Myocyte (in vitro differentiated cells): ENCODE measurements around the gene CEP295NL. TPM values are rescaled to one million over a fixed set of nuclear protein-coding genes. Genes with fewer than 3 reads are reported as not detected.
A peak's percentile ranks its signal among the peaks of the same experiment; 100 is the strongest.

Experiments
- DNase-seq: peaks from one replicate; pipeline ENCODE4 v3.0.0-alpha.2; 2012; ENCODE audit warnings: low read depth
- total RNA-seq: library from RNA; depleted of rRNA; stranded (reverse); fragments of >200 nt; gene quantifications from 2 replicates; pipeline ENCODE4 v1.2.3, GENCODE V29; 2014

Gene CEP295NL
- total RNA-seq, 1 donor from 2014 or later = 1.7 TPM

- peak; percentile 99 for DNase-seq
Measured at GRCh38 chr17:78840780-78841611, 62.0 kb downstream of the CEP295NL start, which contains the start of gene USP36. TSS of gene USP36 (minus strand) at chr17:78840814. CDS start at chr17:78836363, 4,451 bp downstream.

Other genes with a start within 250 kb of the CEP295NL start
- 35.9 and 43.0 TPM in 2 replicates for gene CYTH1, start 120.9 kb downstream of the CEP295NL start, total RNA-seq
- 24.5 and 29.7 TPM in 2 replicates for gene USP36, start 62.4 kb downstream of the CEP295NL start, total RNA-seq
- 197 and 208 TPM in 2 replicates for gene TIMP2, start 22.2 kb upstream of the CEP295NL start, total RNA-seq
- 437 and 456 TPM in 2 replicates for gene LGALS3BP, start 76.7 kb upstream of the CEP295NL start, total RNA-seq
- gene CANT1, start 106.6 kb upstream of the CEP295NL start, total RNA-seq = 42.7 and 51.3 TPM in 2 replicates
- gene C1QTNF1, start 121.0 kb upstream of the CEP295NL start, total RNA-seq = 1.5 and 1.9 TPM in 2 replicates
- gene ENGASE, start 171.6 kb upstream of the CEP295NL start, total RNA-seq = 27.5 and 36.8 TPM in 2 replicates